BJ (cell line): ENCODE data around the gene ASB15. TPM values are rescaled to one million over a fixed set of nuclear protein-coding genes. Genes with fewer than 3 reads are reported as not detected.

ENCODE experiments used
- CTCF ChIA-PET: fragments of 350-600 bp; formaldehyde crosslinking; extraction: SDS; loops from one replicate; lab custom pipeline; 2021; ENCODE audit warnings: antibody characterized with exemption, inconsistent platforms; lab: Yijun Ruan, JAX
- POLR2A ChIA-PET: fragments of 300-600 bp; sonication (Branson Sonifier 250); formaldehyde crosslinking; extraction: SDS; loops from one replicate; lab custom pipeline; 2021; ENCODE audit warnings: antibody characterized with exemption; lab: Charles Lee
- DNase-seq: peaks from one replicate; pipeline ENCODE4 v3.0.0-alpha.2; 2011; ENCODE audit warnings: low read depth
- H3K27me3 ChIP-seq: 2 replicates; pipeline ENCODE4 v1.6.0; 2011; ENCODE audit warnings: low read length; ENCODE audit not compliant: control insufficient read depth, insufficient read depth
- H3K36me3 ChIP-seq: 2 replicates; pipeline ENCODE4 v1.5.1; 2011; ENCODE audit warnings: low read length; ENCODE audit not compliant: control insufficient read depth, insufficient read depth
- H3K4me3 ChIP-seq: 2 replicates; pipeline ENCODE4 v1.5.1; 2011; ENCODE audit warnings: low read depth, mild to moderate bottlenecking, control low read depth, low read length
- CTCF ChIP-seq: IDR thresholded peaks from 2 replicates; pipeline ENCODE4 v1.5.1; 2011; ENCODE audit warnings: low read depth, mild to moderate bottlenecking, control low read depth, inconsistent platforms, low read length, moderate library complexity; ENCODE audit not compliant: insufficient read depth
- polyA plus RNA-seq: library from polyadenylated mRNA; depleted of rRNA; stranded (reverse); fragments of >200 nt; gene quantifications from 2 replicates; pipeline ENCODE4 v1.2.3, GENCODE V29; 2011

ASB15 gene
- polyA plus RNA-seq, 1 experiment, result not detected

- DNase-seq, result no peak
- no peak for TF ChIP-seq CTCF
- ChIA-PET CTCF (no interaction called here), POLR2A (no interaction called here)
- Histone ChIP-seq H3K4me3 (no peak overlapping the region), H3K36me3 (no peaks in the 10 kb centered on the region), H3K27me3 (no peaks in the 10 kb centered on the region)
Observed at GRCh38 chr7:123602648-123603047, 1.0 kb downstream of the ASB15 start.

DNA sequence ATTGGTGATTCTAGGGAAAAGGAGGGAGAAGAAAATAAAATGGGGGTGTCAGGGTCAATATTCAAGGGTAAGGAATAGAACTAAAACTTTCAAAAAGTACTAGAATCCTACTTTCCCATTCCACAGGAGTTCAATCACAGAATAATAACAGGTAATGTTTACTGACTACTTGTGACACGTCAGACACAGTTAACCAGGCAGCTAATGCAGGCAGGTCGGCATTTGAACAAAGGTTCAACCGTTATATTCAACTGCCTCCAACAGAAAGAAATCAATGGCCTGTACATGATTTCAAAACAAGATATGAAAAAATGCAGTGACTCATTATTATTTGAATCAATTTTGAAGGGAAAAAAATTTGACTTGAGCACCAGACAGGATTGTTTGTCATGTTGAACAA, 3.1 kb downstream of the ASB15 start:
- Histone ChIP-seq H3K27me3 (no peaks in the 10 kb centered on the region), H3K4me3 (no peak overlapping the region), H3K36me3 (no peaks in the 10 kb centered on the region)
- ChIA-PET CTCF (no interaction called here), POLR2A (no interaction called here)
- DNase-seq, result no peak
- no peak for TF ChIP-seq CTCF

- no peak for DNase-seq
- TF ChIP-seq CTCF, result no peak
- Histone ChIP-seq H3K27me3 (no peaks in the 10 kb centered on the region), H3K4me3 (no peak overlapping the region), H3K36me3 (no peaks in the 10 kb centered on the region)
- ChIA-PET CTCF (no interaction called here), POLR2A (no interaction called here)
Observed at GRCh38 chr7:123607423-123607975, 5.9 kb downstream of the ASB15 start.

GRCh38 chr7:123608991-123609882, 7.6 kb downstream of the ASB15 start:
- no peak for DNase-seq
- TF ChIP-seq CTCF, result no peak
- ChIA-PET POLR2A (no interaction called here), CTCF (interaction anchor here (1.0 kb wide), 1 partner anchor 15 kb away, joined by 3 read pairs; no protein-coding TSS in a partner anchor)
- no peak overlapping the region for H3K4me3 ChIP-seq
- H3K36me3 ChIP-seq, result no peaks in the 10 kb centered on the region
- no peaks in the 10 kb centered on the region for H3K27me3 ChIP-seq

DNA sequence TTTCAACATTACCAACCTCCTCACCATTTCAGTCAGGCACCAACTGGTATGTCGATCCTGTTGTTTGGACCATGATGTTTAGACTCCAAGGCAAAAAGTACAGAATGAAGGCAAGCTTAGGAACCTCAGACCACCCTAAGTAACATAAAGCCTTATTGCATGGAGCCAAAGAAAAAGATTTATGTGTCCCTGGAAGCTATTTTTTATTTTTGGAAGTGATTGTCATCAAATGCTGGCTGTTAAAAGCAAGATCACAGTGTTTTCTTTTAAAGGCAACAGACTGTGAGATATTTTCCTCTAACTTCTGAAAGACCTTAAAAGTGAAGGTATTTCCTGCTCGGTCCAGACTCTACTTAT, 8.2 kb downstream of the ASB15 start:
- Histone ChIP-seq H3K4me3 (no peak overlapping the region), H3K27me3 (no peaks in the 10 kb centered on the region), H3K36me3 (no peaks in the 10 kb centered on the region)
- TF ChIP-seq CTCF, result no peak
- DNase-seq, result no peak
- ChIA-PET POLR2A (no interaction called here), CTCF (interaction anchor here (1.0 kb wide), 1 partner anchor 15 kb away, joined by 3 read pairs; no protein-coding TSS in a partner anchor)
